ENCODE data around the gene FAXC.

Gene FAXC

DNA sequence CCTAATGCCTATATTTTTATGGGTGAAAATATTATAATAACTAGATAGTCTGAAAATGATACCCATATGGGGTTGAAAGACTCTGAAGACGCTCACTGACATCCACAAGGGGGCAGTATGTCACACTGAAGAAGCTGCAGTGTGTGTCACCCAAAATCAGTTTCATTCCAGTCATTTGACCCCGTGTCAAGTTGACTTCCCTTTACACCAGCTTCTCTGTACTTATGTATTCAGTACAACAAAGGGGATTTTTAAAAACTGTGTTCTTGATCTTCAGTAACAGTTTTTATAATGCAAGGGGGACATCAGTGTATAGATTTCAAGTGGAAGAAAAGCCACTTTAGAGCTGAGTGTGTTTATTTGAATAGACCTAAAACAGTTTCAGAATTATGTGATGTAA is 19.3 kb downstream of the FAXC start:
- DNase-seq (ENCODE audit: low read depth) = no peak
- TF ChIP-seq, protein P1, sequence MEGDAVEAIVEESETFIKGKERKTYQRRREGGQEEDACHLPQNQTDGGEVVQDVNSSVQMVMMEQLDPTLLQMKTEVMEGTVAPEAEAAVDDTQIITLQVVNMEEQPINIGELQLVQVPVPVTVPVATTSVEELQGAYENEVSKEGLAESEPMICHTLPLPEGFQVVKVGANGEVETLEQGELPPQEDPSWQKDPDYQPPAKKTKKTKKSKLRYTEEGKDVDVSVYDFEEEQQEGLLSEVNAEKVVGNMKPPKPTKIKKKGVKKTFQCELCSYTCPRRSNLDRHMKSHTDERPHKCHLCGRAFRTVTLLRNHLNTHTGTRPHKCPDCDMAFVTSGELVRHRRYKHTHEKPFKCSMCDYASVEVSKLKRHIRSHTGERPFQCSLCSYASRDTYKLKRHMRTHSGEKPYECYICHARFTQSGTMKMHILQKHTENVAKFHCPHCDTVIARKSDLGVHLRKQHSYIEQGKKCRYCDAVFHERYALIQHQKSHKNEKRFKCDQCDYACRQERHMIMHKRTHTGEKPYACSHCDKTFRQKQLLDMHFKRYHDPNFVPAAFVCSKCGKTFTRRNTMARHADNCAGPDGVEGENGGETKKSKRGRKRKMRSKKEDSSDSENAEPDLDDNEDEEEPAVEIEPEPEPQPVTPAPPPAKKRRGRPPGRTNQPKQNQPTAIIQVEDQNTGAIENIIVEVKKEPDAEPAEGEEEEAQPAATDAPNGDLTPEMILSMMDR (IDR thresholded peaks at IDR 0.05; ENCODE audit: control insufficient read depth, extremely low read depth, insufficient read depth) = peak; percentile 71
- no peak overlapping the region for H3K4me3 ChIP-seq (ENCODE audit: low read depth, low read length)

DNA sequence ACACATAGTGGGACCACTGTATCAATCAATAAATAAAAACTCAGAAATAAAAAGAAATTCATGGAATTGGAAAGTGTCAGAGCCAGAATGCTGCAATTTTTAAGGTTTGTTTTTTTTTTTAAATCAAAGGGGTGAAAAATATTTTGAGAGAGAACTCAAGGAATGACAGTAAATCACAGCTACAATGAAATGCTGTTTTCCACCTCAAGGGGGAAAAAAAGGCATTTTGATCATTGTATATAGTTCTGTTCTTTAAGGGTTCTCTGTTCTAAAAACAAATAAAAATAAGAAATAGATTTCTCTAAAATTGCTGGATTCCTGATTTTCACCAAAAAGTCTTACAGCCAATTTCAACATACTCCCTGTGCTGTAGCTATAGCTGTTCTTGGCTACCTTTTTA is 24.5 kb downstream of the FAXC start:
- TF ChIP-seq, protein P1 (IDR thresholded peaks at IDR 0.05; ENCODE audit: control insufficient read depth, extremely low read depth, insufficient read depth) = no peak
- no peak for DNase-seq (ENCODE audit: low read depth)
- H3K4me3 ChIP-seq (ENCODE audit: low read depth, low read length) = no peak overlapping the region

DNA sequence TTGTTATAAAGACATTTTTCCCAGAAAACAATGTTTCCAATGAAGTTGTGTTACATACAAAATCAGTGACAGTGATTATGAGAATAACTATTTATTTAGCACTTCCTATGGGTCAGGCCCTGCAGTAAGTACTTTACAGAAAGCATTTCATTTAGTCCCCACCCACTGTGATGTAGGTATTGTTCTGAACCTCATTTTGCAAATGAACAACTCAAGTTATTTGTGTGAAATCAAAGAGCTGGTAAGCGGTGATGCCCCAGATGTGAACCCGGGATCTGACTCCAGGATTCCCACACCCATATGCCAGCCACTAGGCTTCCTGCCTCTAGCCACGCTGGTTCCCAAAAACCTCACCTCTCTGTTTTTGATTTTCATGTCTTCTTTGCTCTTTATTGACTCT is 30.9 kb downstream of the FAXC start:
- H3K4me3 ChIP-seq (ENCODE audit: low read depth, low read length) = no peak overlapping the region
- DNase-seq (ENCODE audit: low read depth) = no peak
- TF ChIP-seq, protein P1 (IDR thresholded peaks at IDR 0.05; ENCODE audit: control insufficient read depth, extremely low read depth, insufficient read depth) = no peak

DNA sequence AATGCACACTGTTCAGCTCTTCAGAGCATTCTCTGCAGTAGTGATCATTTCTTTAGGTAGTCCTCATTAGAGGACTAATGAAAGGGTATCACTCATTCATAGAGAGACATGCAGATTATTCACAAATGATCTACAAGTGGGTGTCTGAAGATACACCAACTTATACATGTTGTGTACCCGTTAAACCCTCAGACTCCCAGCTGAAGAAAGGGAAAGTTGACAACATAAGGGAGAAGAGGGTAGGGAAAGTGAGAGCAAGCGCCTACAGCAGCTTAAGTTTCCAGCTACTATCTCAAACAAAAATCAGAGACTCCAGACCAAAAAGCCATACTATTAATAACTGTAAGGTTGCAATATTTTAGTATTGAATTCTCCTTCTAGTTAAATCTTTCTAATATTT is 37.1 kb downstream of the FAXC start:
- TF ChIP-seq, protein P1 (IDR thresholded peaks at IDR 0.05; ENCODE audit: control insufficient read depth, extremely low read depth, insufficient read depth) = no peak
- no peak overlapping the region for H3K4me3 ChIP-seq (ENCODE audit: low read depth, low read length)
- no peak for DNase-seq (ENCODE audit: low read depth)

DNA sequence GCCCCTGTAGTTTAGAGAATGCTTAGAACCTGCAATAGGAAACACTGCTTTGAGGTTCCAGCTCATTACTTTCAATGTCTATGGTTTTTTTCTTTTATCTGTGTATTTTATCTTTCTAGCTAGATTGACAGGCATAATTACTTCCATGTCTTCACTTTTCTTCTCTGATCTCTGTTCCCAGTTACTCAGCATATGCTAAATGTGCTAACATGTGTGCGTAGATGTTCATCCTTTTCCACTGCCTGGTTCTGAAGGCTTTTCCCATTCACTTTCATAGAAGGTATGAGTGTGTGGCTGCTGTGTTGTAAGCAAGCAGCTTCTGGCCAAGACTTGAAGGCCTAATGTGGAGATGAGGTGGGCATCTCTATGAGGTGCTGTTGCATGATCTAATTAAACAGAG is 38.9 kb downstream of the FAXC start:
- H3K4me3 ChIP-seq (ENCODE audit: low read depth, low read length) = no peak overlapping the region
- TF ChIP-seq, protein P1 (IDR thresholded peaks at IDR 0.05; ENCODE audit: control insufficient read depth, extremely low read depth, insufficient read depth) = no peak
- DNase-seq (ENCODE audit: low read depth) = no peak

DNA sequence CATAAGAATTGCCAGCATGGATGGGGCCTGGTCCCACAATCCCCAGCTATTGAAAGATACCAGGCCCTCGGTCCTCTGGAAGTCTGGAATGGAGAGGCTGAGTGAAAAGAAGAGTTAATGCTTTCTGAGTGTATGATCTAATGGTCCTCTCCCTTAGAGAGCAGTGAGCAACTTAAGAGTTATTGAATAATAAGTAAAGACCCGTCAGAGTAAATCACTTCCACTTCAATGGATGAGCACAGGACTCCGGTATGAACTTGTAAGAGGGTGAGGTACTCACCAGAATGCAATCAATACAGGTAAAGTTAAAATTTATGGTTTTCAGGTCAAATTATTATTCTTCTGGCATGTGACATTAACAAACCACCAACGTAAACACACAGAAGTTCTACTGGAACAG is 39.9 kb downstream of the FAXC start:
- H3K4me3 ChIP-seq (ENCODE audit: low read depth, low read length) = no peak overlapping the region
- DNase-seq (ENCODE audit: low read depth) = no peak
- TF ChIP-seq, protein P1 (IDR thresholded peaks at IDR 0.05; ENCODE audit: control insufficient read depth, extremely low read depth, insufficient read depth) = no peak

DNA sequence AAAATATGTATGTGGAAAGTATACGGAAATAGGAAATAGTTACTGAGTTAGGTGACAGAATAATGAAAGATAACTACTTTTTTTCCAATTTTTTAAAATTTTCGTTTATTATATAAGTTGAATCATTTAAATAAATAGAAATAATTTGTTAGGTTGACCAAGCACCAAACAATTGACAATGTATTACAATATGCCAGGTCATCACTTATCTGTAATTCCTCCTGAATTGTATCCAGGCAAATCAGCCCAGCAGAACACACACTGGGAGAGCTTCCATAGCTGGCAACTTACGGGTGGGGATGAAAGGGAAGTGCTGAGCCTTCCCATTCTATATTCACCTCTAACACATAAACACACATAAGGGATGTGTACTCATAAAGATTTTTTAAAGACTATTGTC is 40.7 kb downstream of the FAXC start:
- no peak for DNase-seq (ENCODE audit: low read depth)
- TF ChIP-seq, protein P1 (IDR thresholded peaks at IDR 0.05; ENCODE audit: control insufficient read depth, extremely low read depth, insufficient read depth) = no peak
- H3K4me3 ChIP-seq (ENCODE audit: low read depth, low read length) = no peak overlapping the region

All from LNCaP clone FGC (cell line).